ENCODE measurements around the gene ZNF608.

Gene ZNF608

DNA sequence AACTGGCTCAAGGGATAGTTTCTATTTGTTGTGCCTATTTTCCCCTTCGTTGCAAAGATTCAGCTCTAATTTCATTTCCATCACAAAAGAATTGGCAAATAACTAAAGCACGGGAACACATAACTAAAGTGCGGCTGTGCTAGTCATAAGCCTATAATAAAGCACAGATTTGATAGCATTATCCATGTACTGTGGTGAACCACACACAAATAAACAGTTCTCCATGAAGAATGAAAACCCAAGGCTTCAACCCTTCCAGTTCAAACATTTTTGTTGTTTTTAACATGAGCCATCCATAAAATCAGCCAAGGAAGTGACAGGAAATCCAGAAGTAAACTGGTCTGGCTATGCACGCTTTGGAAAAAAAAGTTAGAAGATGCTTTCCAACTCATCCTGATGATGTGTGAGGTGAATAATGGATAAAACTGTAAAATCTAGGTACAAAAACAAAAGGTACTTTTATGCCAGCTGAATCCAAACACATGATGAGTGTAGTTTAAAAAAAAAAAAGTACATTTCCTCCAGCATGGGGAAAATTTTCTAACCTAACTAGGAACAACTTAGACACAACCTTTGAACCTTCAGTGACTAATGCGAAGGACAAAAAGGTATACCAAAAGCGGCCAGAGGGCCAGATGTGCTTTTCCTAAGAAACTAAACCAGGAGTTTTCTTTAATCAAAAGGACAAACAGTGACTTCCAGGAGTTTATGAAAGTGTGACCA lies 10.2 kb downstream of the ZNF608 start:
- H3K36me3 Mint-ChIP-seq: no peaks in the 10 kb centered on the region
- no peaks in the 10 kb centered on the region for H3K4me1 Mint-ChIP-seq
- CTCF ChIA-PET: no interaction called here
- no peak for DNase-seq
- H3K9me3 Mint-ChIP-seq: no peaks in the 10 kb centered on the region
- no peak overlapping the region for H3K27ac Mint-ChIP-seq
- H3K27me3 Mint-ChIP-seq: peaks cover 8% of the 10 kb centered on the region
- no peak overlapping the region for H3K4me3 Mint-ChIP-seq

DNA sequence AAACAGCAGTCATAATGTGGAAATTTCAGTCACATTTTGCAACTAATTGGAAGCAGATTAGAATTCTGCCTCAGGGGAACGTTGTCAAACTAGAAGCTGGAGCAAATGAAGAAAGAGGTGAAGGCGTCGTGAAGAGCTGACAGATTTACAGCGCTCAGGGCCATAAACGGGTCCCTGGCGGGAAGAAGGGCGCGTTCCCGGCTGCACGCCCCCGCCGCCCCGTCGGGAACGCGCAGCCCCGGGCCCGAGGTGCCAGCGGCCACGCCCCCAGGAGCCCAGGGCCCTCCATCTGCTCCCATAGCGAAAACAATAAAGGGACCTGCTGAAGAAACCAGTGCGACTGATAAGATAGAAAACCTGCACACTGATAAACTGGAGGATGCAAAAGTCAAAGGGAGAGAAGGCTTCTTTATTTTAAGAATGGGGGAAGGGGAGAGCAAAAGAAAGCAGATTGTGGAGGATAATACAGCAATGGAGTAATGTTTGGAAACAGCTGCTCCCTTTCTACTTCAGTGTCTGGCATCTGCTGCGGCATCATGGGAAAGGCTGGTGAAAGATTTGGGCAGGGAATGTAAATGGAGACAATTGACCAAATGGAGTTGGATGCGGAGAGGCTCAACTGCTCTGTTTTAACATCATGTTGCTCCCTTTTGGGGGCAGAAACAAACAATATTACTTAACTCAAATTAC lies 11.1 kb downstream of the ZNF608 start:
- no peak overlapping the region for H3K4me3 Mint-ChIP-seq
- H3K36me3 Mint-ChIP-seq: no peaks in the 10 kb centered on the region
- peaks cover 8% of the 10 kb centered on the region for H3K27me3 Mint-ChIP-seq
- no peaks in the 10 kb centered on the region for H3K9me3 Mint-ChIP-seq
- DNase-seq: no peak
- H3K27ac Mint-ChIP-seq: no peak overlapping the region
- CTCF ChIA-PET: no interaction called here
- no peaks in the 10 kb centered on the region for H3K4me1 Mint-ChIP-seq

DNA sequence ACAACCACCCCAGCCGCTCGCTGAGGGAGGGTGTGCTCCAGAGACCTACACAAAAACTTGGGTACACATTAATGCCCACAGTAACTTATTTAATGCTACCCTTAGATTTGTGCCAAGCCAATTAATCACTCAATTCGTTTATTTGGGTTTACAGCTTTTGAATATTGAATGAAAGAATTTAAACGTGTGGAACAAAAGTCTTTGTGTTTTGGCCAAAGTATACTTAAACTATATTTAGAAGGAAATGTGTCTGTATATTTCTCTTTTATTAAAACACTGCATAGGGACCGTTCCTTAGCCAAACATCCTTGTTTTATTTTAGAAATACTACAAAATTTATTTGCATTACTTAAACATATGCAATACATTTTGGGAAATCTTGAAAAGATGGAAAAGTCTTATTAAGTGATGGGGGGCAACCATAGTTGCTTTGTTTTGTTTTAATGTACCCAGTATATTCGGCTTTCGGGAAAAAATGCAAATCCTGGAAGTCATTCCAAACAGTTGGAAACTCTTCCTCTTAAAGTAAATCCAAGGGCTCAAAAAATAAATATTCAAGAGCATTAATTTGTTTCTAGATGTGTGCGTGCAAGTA lies 11.8 kb downstream of the ZNF608 start:
- Mint-ChIP-seq H3K4me3 (no peak overlapping the region), H3K36me3 (no peaks in the 10 kb centered on the region), H3K4me1 (no peaks in the 10 kb centered on the region), H3K9me3 (no peaks in the 10 kb centered on the region), H3K27me3 (peaks cover 8% of the 10 kb centered on the region), H3K27ac (no peak overlapping the region)
- DNase-seq: no peak
- CTCF ChIA-PET: no interaction called here

DNA sequence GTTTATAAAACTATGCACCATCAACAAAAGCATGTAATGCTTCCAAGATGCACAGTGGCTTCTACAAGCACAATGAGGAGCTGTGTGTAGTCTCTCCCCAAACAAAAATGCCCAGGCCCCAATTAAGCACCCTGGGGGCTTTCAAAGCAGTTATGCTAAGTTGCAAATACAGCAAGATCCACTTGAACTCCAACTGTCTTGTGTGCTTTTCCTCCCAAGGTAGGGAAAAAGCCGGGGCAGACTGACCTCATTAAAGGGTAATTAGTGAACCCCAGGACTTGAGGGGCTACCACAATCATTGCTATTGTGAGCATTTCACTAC lies 13.1 kb downstream of the ZNF608 start:
- no peaks in the 10 kb centered on the region for H3K9me3 Mint-ChIP-seq
- no peak for DNase-seq
- no peaks in the 10 kb centered on the region for H3K36me3 Mint-ChIP-seq
- no peaks in the 10 kb centered on the region for H3K4me1 Mint-ChIP-seq
- CTCF ChIA-PET: no interaction called here
- H3K27ac Mint-ChIP-seq: no peak overlapping the region
- no peak overlapping the region for H3K4me3 Mint-ChIP-seq
- peaks cover 8% of the 10 kb centered on the region for H3K27me3 Mint-ChIP-seq

DNA sequence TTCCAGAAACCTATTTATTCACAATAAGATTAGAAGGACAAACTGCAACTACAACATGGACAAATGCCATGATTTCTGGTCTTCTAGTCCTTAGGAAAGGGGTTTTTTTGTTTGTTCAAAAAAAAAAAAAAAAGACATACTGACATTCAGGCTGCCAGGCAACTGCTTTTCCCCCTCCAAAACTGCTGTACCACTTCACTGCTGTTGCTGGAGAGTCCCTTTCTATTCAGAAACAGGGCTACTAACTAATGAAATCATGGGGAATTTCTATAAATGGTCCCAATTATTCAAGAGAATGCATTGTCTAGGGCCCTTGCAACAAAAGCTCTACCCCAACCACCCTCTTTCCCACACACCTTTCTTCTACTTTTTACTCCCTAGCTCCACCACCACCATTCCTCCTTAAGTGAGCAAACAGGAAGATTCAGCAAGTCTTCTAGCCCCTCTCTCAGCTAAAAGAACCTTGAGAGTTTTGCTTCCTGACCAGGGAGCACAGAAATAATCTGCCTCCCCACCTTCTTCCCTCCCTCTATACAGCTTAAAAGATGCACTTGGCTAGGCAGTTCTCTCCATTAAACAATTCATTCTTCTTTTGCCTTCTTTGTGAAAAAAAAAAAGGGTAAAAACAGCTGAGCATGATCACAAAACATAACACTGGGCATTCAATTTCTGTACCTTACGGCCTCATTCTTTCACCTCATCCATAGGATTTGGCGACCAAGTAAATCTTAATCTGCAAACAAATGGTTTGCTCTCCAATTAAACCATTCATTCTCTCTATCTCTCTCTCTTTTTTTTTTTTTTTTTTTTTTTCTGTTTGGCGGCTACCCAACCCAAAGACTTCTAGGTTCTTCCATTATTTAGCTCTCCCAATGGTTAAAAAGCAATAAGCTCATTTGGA lies 13.8 kb downstream of the ZNF608 start:
- Mint-ChIP-seq H3K27me3 (peaks cover 8% of the 10 kb centered on the region), H3K36me3 (no peaks in the 10 kb centered on the region), H3K4me1 (no peaks in the 10 kb centered on the region), H3K27ac (no peak overlapping the region), H3K9me3 (no peaks in the 10 kb centered on the region), H3K4me3 (no peak overlapping the region)
- DNase-seq: no peak
- CTCF ChIA-PET: no interaction called here

DNA sequence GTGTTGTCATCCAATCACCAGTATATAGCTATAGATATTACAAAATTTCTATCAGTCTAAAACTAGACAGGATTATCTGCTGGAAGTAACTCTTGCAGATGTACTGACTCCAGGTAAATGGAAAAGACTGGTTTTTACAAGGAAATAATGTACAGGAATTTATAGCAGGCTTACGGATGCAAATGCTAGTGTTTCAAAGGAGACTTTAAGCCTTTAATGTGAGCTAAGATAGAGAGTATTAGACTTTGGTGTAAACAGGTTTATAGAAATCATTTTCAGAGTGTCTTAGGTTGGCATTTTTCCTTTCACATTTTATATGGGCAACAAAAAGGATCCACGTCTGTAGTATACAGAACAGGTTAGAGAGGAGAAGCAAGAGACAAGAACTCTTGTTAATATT lies 16.1 kb downstream of the ZNF608 start:
- Mint-ChIP-seq H3K27ac (no peak overlapping the region), H3K36me3 (no peaks in the 10 kb centered on the region), H3K4me3 (no peak overlapping the region), H3K4me1 (no peaks in the 10 kb centered on the region), H3K27me3 (peaks cover 5% of the 10 kb centered on the region), H3K9me3 (peaks cover 3% of the 10 kb centered on the region)
- no peak for DNase-seq
- CTCF ChIA-PET: no interaction called here

DNA sequence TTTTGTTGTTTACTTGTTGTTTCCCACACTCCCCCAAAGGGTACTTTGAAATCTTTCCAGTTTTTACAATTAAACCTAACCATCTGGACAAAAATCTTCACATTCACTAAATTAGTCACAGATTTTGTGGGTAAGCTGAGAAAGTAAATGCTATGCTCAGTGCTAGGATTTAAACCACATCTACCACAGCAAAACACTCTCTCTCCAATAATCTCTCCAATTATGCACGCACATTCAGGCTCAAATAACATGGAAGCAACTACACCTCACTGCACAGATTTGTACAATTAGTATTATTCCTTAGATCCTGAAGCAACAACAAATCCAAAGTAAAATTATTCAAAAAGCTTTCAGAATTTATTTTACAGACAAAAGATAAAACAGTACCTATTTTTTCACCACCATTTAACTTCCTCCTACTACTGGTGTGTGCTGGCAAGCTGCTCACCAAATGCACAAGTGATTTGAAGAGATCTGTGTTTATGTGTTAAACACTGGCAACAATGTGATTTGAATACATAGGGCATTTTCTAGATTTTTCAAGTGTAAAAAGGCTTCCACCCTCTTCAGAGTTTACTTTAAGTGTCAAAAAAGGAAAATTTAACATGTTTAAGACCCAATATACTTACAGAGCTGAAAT lies 16.6 kb downstream of the ZNF608 start:
- Mint-ChIP-seq H3K4me3 (no peak overlapping the region), H3K27ac (no peak overlapping the region), H3K36me3 (no peaks in the 10 kb centered on the region), H3K4me1 (no peaks in the 10 kb centered on the region), H3K9me3 (peaks cover 3% of the 10 kb centered on the region), H3K27me3 (no peaks in the 10 kb centered on the region)
- CTCF ChIA-PET: no interaction called here
- DNase-seq: no peak

DNA sequence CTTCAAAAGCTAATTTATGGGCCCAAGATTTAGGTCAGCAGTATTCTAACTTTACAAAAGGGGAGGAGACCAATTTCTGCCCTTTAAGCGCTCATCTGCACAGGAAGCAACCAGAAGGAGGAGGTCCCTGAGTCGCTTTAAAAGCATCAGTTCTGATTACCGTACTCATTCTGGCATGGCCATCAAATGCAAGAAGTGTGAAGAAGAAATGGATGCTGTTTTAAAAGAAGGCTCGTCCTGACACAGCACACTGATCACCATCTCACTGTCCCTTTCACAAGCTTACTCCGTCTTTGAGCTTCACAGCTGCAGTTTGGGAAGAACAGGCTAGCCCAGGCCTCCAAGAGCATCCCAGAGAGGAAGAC lies 17.5 kb downstream of the ZNF608 start:
- H3K27ac Mint-ChIP-seq: no peak overlapping the region
- H3K4me3 Mint-ChIP-seq: no peak overlapping the region
- no peak for DNase-seq
- peaks cover 3% of the 10 kb centered on the region for H3K9me3 Mint-ChIP-seq
- CTCF ChIA-PET: no interaction called here
- H3K36me3 Mint-ChIP-seq: no peaks in the 10 kb centered on the region
- H3K27me3 Mint-ChIP-seq: no peaks in the 10 kb centered on the region
- H3K4me1 Mint-ChIP-seq: no peaks in the 10 kb centered on the region

DNA sequence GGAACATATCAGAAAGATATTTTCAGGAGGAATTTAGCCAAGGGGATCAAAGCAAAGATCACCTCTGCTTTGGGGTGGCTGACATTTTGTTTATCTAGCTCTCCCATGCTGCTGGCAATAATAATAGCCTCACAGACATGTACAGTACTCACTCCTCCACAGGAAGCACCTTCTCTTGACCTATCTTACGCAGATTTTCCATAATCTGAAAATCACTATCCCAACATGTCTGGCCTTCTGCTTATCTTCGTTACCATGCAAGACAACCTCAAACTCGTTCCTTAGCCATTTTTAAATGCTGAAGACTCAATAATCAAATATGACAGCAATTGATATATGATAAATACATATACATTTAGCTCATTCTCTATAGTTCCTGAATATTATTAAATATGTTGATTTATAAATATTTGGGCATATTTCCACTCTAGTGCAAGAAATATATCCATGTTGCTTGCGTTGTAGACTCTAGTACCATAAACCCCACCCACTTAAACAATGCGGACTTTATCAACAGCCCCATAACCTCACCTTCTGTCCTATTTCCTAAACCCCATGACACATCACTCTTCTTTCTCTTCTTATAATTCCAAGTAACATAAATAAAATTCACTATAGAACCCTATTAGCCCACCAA lies 18.0 kb downstream of the ZNF608 start:
- Mint-ChIP-seq H3K27ac (no peak overlapping the region), H3K9me3 (peaks cover 3% of the 10 kb centered on the region), H3K4me1 (no peaks in the 10 kb centered on the region), H3K4me3 (no peak overlapping the region), H3K27me3 (no peaks in the 10 kb centered on the region), H3K36me3 (no peaks in the 10 kb centered on the region)
- CTCF ChIA-PET: no interaction called here
- DNase-seq: no peak

DNA sequence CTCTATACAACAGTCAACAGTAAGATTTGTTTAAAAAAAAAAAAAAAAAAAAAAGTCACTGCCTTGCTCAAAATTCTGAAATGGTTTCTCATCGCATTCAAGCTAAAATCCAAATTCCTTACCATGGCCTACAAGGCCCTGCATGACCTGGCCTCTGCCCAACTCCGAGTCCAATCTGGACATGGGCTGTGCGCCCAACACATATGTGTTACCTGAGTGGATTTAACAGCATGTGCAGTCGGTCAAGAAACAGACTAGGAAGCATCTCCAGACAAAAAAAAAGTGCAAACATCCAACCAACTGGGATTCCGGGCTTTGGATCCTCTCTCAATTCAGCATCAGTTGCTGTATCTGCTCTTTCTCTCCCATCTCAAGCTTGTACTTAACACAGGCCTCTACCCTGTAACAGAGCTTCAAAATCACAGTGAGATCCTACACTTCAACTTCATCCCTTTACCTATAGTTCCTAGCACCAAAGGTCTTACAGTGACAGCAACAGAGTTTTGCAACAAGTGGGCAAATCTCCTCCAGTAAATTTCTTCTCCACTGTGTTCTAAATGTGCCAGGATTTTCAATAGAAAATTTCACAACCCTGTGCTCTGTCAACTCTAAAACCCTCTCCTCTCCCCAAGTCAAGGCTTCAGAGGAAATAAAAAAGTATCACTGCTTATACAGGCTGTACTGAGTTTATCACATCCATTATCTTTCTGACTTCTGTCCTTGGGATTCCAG lies 19.6 kb downstream of the ZNF608 start:
- Mint-ChIP-seq H3K27me3 (no peaks in the 10 kb centered on the region), H3K4me1 (no peaks in the 10 kb centered on the region), H3K36me3 (no peaks in the 10 kb centered on the region), H3K9me3 (peaks cover 3% of the 10 kb centered on the region), H3K27ac (no peak overlapping the region), H3K4me3 (no peak overlapping the region)
- DNase-seq: no peak
- CTCF ChIA-PET: no interaction called here

DNA sequence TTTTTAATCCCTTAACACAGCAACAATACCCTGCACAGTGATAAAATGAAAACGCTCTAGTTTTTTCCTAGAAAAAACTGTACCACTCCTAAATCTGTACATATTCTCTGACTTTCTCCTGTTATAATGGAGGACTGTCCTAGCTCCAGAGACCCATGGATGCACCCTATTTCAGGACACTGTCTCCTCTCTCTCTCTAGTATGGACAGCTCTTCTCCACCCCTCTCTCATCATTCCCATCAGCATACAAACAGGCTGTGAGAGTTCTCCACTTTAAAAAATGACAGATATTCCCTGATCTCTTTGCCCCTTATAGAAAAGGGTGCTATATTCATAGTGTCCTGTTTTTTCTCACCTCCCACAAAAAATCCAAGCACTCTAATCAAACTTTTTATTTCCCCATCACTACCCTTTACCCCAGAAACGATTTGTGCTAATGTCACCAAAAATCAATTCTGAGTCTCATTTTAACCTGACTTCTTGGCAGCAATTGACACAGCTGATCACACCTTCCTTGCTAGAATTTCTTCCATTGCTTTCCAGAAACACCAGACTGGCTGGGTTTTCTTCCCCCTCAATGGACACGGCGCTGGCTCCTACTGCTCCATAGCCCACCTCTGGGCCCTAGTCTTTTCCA lies 20.7 kb downstream of the ZNF608 start:
- Mint-ChIP-seq H3K27ac (no peak overlapping the region), H3K36me3 (no peaks in the 10 kb centered on the region), H3K4me1 (no peaks in the 10 kb centered on the region), H3K4me3 (no peak overlapping the region), H3K27me3 (no peaks in the 10 kb centered on the region), H3K9me3 (peaks cover 3% of the 10 kb centered on the region)
- DNase-seq: no peak
- CTCF ChIA-PET: no interaction called here

DNA sequence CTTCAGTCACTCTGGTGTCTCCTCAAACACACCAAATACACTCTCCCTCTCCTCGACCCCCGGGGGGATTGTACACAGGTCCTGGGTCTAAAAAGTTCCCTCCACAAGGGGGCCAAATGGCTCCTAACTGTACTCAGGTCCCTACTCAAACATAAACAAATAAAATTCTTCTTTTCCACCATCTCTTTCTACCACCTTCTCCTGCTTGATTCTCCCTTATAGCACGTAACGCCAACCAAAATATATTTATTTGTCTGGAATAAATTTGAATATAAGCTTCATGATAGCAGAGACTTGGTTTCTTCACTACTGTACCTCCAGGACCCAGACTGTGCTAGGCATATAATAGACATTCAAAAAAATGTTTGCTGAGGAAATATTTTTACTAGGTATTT lies 21.4 kb downstream of the ZNF608 start:
- peaks cover 3% of the 10 kb centered on the region for H3K9me3 Mint-ChIP-seq
- CTCF ChIA-PET: no interaction called here
- no peak overlapping the region for H3K4me3 Mint-ChIP-seq
- no peak for DNase-seq
- no peaks in the 10 kb centered on the region for H3K4me1 Mint-ChIP-seq
- H3K36me3 Mint-ChIP-seq: no peaks in the 10 kb centered on the region
- no peak overlapping the region for H3K27ac Mint-ChIP-seq
- no peaks in the 10 kb centered on the region for H3K27me3 Mint-ChIP-seq

DNA sequence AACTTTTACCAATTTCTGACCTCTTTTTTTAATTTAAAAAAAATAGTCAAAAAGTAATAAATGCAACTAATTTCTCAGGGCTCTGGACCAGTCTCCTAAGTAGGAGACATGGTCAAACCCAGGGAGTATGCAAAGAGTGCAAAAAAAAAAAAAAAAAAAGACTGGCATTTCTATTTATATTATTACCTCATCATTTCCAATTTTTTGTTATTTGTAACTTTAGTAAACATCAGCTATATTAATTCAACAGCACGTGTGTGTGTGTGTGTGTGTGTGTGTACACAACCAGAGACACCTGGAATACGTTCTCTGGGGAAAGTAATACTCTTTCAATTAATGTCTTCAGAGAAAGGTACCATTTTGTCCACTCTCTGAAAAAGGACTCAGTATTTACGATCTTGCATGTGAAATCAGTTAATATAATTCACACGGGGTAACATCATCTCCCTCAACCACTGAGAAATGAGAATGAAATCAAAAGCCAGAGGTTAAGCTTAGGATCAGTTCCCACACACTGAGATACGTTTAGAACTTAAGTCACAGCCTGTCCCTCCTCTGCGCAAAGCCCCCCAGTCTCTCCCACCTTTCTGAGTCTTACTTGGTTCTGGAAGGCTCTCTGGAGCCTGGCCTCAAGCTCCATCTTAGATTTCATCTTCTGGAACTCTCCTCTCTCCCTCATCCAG lies 21.9 kb downstream of the ZNF608 start:
- CTCF ChIA-PET: no interaction called here
- peaks cover 3% of the 10 kb centered on the region for H3K9me3 Mint-ChIP-seq
- H3K4me1 Mint-ChIP-seq: no peaks in the 10 kb centered on the region
- H3K36me3 Mint-ChIP-seq: no peaks in the 10 kb centered on the region
- no peaks in the 10 kb centered on the region for H3K27me3 Mint-ChIP-seq
- no peak for DNase-seq
- no peak overlapping the region for H3K4me3 Mint-ChIP-seq
- H3K27ac Mint-ChIP-seq: no peak overlapping the region

Measured in activated naive CD4-positive, alpha-beta T cell treated with anti-CD3 and anti-CD28 coated beads, Interleukin-2, amount 10 ng/mL, durations not matched to agents 7 days and 5 days (primary cell).